OCI-LY7 (cell line): ENCODE results near the gene SORCS3. TPM values are rescaled to one million over a fixed set of nuclear protein-coding genes. Genes with fewer than 3 reads are reported as not detected.

ENCODE experiments used
- BruUV-seq: library from RNA; stranded (reverse); fragments of 400-500 nt; replicated peaks from 2 replicates; lab custom pipeline; 2021; lab: Mats Ljungman, UMichigan
- CTCF ChIA-PET: fragments of 300-600 bp; sonication (Branson Sonifier 250); formaldehyde crosslinking; loops from one replicate; lab custom pipeline; 2022; ENCODE audit warnings: antibody characterized with exemption; ENCODE audit not compliant: unreplicated experiment; lab: Charles Lee
- POLR2A ChIA-PET: fragments of 300-600 bp; sonication (Branson Sonifier 250); formaldehyde crosslinking; loops from one replicate; lab custom pipeline; 2022; ENCODE audit warnings: antibody characterized with exemption; lab: Charles Lee
- DNase-seq: peaks from one replicate; pipeline ENCODE4 v3.0.0-alpha.2; 2015; ENCODE audit warnings: low spot score
- H2AFZ ChIP-seq: fragments of 200-600 bp; sonication (generic), shearing (Covaris generic); 2 replicates; pipeline ENCODE4 v1.6.1; 2014; ENCODE audit warnings: mild to moderate bottlenecking, antibody characterized with exemption, low read length, moderate library complexity
- H3K27ac ChIP-seq: fragments of 200-600 bp; sonication (generic); 2 replicates; pipeline ENCODE4 v1.5.1; 2014; ENCODE audit warnings: mixed run types, low read depth, mild to moderate bottlenecking, moderate library complexity, low read length, inconsistent platforms; ENCODE audit not compliant: poor library complexity, severe bottlenecking
- H3K36me3 ChIP-seq: fragments of 200-600 bp; sonication (generic); 2 replicates; pipeline ENCODE4 v1.6.1; 2014; ENCODE audit warnings: mild to moderate bottlenecking, antibody characterized with exemption, low read length, moderate library complexity, mixed read lengths; ENCODE audit not compliant: insufficient read depth
- H3K4me1 ChIP-seq: fragments of 200-600 bp; sonication (generic); 2 replicates; pipeline ENCODE4 v1.5.1; 2014; ENCODE audit warnings: mild to moderate bottlenecking, low read length; ENCODE audit not compliant: insufficient read depth, poor library complexity, severe bottlenecking
- H3K4me2 ChIP-seq: fragments of 200-600 bp; sonication (generic); 2 replicates; pipeline ENCODE4 v1.6.1; 2014; ENCODE audit warnings: mild to moderate bottlenecking, low read length
- H3K4me3 ChIP-seq: fragments of 200-600 bp; sonication (generic); 2 replicates; pipeline ENCODE4 v1.5.1; 2014; ENCODE audit warnings: mild to moderate bottlenecking, low read depth, low read length; ENCODE audit not compliant: poor library complexity, severe bottlenecking
- H3K79me2 ChIP-seq: fragments of 200-600 bp; sonication (generic); 2 replicates; pipeline ENCODE4 v1.6.1; 2016; ENCODE audit warnings: low read depth, mild to moderate bottlenecking, low read length, moderate library complexity, mixed read lengths; ENCODE audit not compliant: insufficient read depth
- H3K9me2 ChIP-seq: fragments of 200-600 bp; sonication (generic); 2 replicates; pipeline ENCODE4 v1.6.1; 2016; ENCODE audit warnings: mild to moderate bottlenecking, low read length, mixed read lengths; ENCODE audit not compliant: insufficient read depth
- H3K9me3 ChIP-seq: fragments of 200-600 bp; sonication (generic); 2 replicates; pipeline ENCODE4 v1.6.1; 2014; ENCODE audit warnings: mild to moderate bottlenecking, mixed run types, low read length, mixed read lengths
- H4K20me1 ChIP-seq: fragments of 200-600 bp; sonication (generic); 2 replicates; pipeline ENCODE4 v1.6.1; 2014; ENCODE audit warnings: mild to moderate bottlenecking, antibody characterized with exemption, low read length, moderate library complexity, mixed read lengths; ENCODE audit not compliant: insufficient read depth
- CTCF ChIP-seq: fragments of 200-600 bp; sonication (generic); conservative IDR thresholded peaks from 2 replicates; pipeline ENCODE4 v1.5.1; 2014; ENCODE audit warnings: mild to moderate bottlenecking, antibody characterized with exemption, low read length, moderate library complexity, mixed read lengths
- EZH2phosphoT487 ChIP-seq: fragments of 200-600 bp; sonication (generic); IDR thresholded peaks from 2 replicates; pipeline ENCODE4 v1.6.1; 2018; ENCODE audit warnings: low read depth, borderline replicate concordance, mild to moderate bottlenecking, mixed run types, antibody characterized with exemption, low read length, moderate library complexity, mixed read lengths
- intact Hi-C: fragments of 100-400 bp; cut with micrococcal nuclease; formaldehyde crosslinking; loops from one replicate; pipeline ENCODE4 v1.10.0; 2022; ENCODE audit not compliant: unreplicated experiment
- total RNA-seq, 2 experiments: library from RNA; depleted of rRNA in 1 of 2; stranded (reverse); fragments of >200 nt in 1 of 2; shearing (Covaris generic) in 1 of 2; gene quantifications; 2 replicates each; pipeline ENCODE4 v1.2.3, GENCODE V29; 2014 to 2022

SORCS3 gene
- total RNA-seq, 2 experiments from 2014 or later: not detected

- intact Hi-C loops: no loop called here
- H3K9me3 ChIP-seq: no peaks in the 10 kb centered on the region
- TF ChIP-seq CTCF (no peak), EZH2phosphoT487 (no peak)
- no peaks in the 10 kb centered on the region for H3K36me3 ChIP-seq
- no TSS peak for BruUV-seq
- no peaks in the 10 kb centered on the region for H3K4me1 ChIP-seq
- H3K4me3 ChIP-seq: no peak overlapping the region
- no peaks in the 10 kb centered on the region for H4K20me1 ChIP-seq
- DNase-seq: no peak
- H3K79me2 ChIP-seq: no peaks in the 10 kb centered on the region
- H3K9me2 ChIP-seq: no peaks in the 10 kb centered on the region
- CTCF ChIA-PET: no interaction called here
- H3K27ac ChIP-seq: no peak overlapping the region
- POLR2A ChIA-PET: interaction anchor here (0.7 kb wide), 1 partner anchor 185 kb away, joined by 3 read pairs; no protein-coding TSS in a partner anchor
- no peak overlapping the region for H2AFZ ChIP-seq
- no peak overlapping the region for H3K4me2 ChIP-seq
These were observed 602.3 kb downstream of the SORCS3 start for GRCh38 chr10:105243381-105243780.

GRCh38 chr10:105243825-105244224, 602.7 kb downstream of the SORCS3 start:
- CTCF ChIA-PET: no interaction called here
- POLR2A ChIA-PET: interaction anchor here (0.7 kb wide), 1 partner anchor 185 kb away, joined by 3 read pairs; no protein-coding TSS in a partner anchor
- Histone ChIP-seq H3K4me2 (no peak overlapping the region), H3K9me3 (no peaks in the 10 kb centered on the region), H3K79me2 (no peaks in the 10 kb centered on the region), H4K20me1 (no peaks in the 10 kb centered on the region), H3K36me3 (no peaks in the 10 kb centered on the region), H2AFZ (no peak overlapping the region), H3K27ac (no peak overlapping the region), H3K4me3 (no peak overlapping the region), H3K4me1 (no peaks in the 10 kb centered on the region), H3K9me2 (no peaks in the 10 kb centered on the region)
- BruUV-seq: no TSS peak
- no peak for DNase-seq
- no peak for TF ChIP-seq EZH2phosphoT487
- TF ChIP-seq CTCF: no peak
- intact Hi-C loops: no loop called here

- ChIA-PET CTCF (no interaction called here), POLR2A (no interaction called here)
- H3K79me2 ChIP-seq: no peaks in the 10 kb centered on the region
- BruUV-seq: no TSS peak
- no peak for TF ChIP-seq EZH2phosphoT487
- no peak for TF ChIP-seq CTCF
- no peak overlapping the region for H3K4me3 ChIP-seq
- H3K27ac ChIP-seq: no peak overlapping the region
- H3K4me2 ChIP-seq: no peak overlapping the region
- no peak for DNase-seq
- no peaks in the 10 kb centered on the region for H3K9me2 ChIP-seq
- intact Hi-C loops: no loop called here
- H2AFZ ChIP-seq: no peak overlapping the region
- H3K4me1 ChIP-seq: no peaks in the 10 kb centered on the region
- H4K20me1 ChIP-seq: no peaks in the 10 kb centered on the region
- H3K9me3 ChIP-seq: no peaks in the 10 kb centered on the region
- H3K36me3 ChIP-seq: no peaks in the 10 kb centered on the region
These were observed 606.9 kb downstream of the SORCS3 start for GRCh38 chr10:105247831-105248499.
